T-cell (primary cell): Measurements from ENCODE around the gene PDZRN3. TPM values are rescaled to one million over a fixed set of nuclear protein-coding genes. Genes with fewer than 3 reads are reported as not detected.

Source experiments
- ATAC-seq, 4 experiments: fragments of 200-7000 bp in 3 of 4; fragments of 150-1000 bp in 1 of 4; cut with Tn5 transposase; replicated peaks in 1 of 4; 1 replicate in 3 of 4; 2 replicates in 1 of 4; pipeline ENCODE4 v1.10.0; 2021; ENCODE audit warnings: moderate library complexity in 3 of 4, mild to moderate bottlenecking in 2 of 4, moderate number of reproducible peaks in 1 of 4
- CTCF ChIA-PET, 2 donors: fragments of 300-600 bp; sonication (Branson Sonifier 250); formaldehyde crosslinking; loops; one replicate each; lab custom pipeline; 2022; ENCODE audit warnings: antibody characterized with exemption in 2 of 2; lab: Charles Lee
- POLR2A ChIA-PET, 2 donors: fragments of 300-600 bp; sonication (Branson Sonifier 250); formaldehyde crosslinking; loops; one replicate each; lab custom pipeline; 2022; ENCODE audit warnings: antibody characterized with exemption in 2 of 2; lab: Charles Lee
- DNase-seq, 35 experiments: peaks; one replicate each; pipeline versions ENCODE4 v3.0.0 to v3.0.0-alpha.2; 2013 to 2023
- H3K27ac ChIP-seq: one replicate; pipeline ENCODE4 v1.5.1; 2013; ENCODE audit warnings: low read length
- H3K27me3 ChIP-seq, 2 experiments: replicated peaks in 1 of 2; 1 replicate in 1 of 2; 2 replicates in 1 of 2; pipeline versions ENCODE4 v1.6.1 to v1.7.0; 2013; ENCODE audit warnings: low read length in 1 of 2, mixed read lengths in 1 of 2; ENCODE audit not compliant: control insufficient read depth in 2 of 2, insufficient read depth in 2 of 2; ENCODE audit errors: extremely low read depth in 1 of 2
- H3K36me3 ChIP-seq, 2 donors: 1 replicate in 1 of 2; 2 replicates in 1 of 2; pipeline versions ENCODE4 v1.6.1 to v1.7.0; 2013; ENCODE audit warnings: low read length in 1 of 2; ENCODE audit not compliant: control insufficient read depth in 2 of 2, insufficient read depth in 1 of 2; ENCODE audit errors: extremely low read depth in 1 of 2
- H3K4me1 ChIP-seq, 2 experiments: 1 replicate in 1 of 2; 2 replicates in 1 of 2; pipeline versions ENCODE4 v1.6.1 to v1.7.0; 2013; ENCODE audit warnings: low read length in 2 of 2, mixed read lengths in 1 of 2; ENCODE audit not compliant: insufficient read depth in 2 of 2, control insufficient read depth in 1 of 2; ENCODE audit errors: extremely low read depth in 1 of 2
- H3K4me3 ChIP-seq, 2 donors: 1 replicate in 1 of 2; 2 replicates in 1 of 2; pipeline versions ENCODE4 v1.5.1 to v1.7.0; 2013; ENCODE audit warnings: mild to moderate bottlenecking in 2 of 2, low read length in 1 of 2, moderate library complexity in 1 of 2; ENCODE audit not compliant: control insufficient read depth in 1 of 2; ENCODE audit errors: extremely low read depth in 1 of 2
- H3K9me3 ChIP-seq: 2 replicates; pipeline ENCODE4 v1.7.0; 2013
- H3K27ac Mint-ChIP-seq, 2 donors: one replicate each; pipeline ENCODE4 v1.8.0; 2020 to 2021; ENCODE audit warnings: mild to moderate bottlenecking in 2 of 2, mixed read lengths in 2 of 2
- H3K27me3 Mint-ChIP-seq, 2 donors: one replicate each; pipeline ENCODE4 v1.8.0; 2021 to 2022; ENCODE audit warnings: mixed read lengths in 2 of 2
- H3K36me3 Mint-ChIP-seq: one replicate; pipeline ENCODE4 v1.8.0; 2021; ENCODE audit warnings: mixed read lengths
- H3K4me1 Mint-ChIP-seq, 3 donors: one replicate each; pipeline ENCODE4 v1.8.0; 2020 to 2022; ENCODE audit warnings: mixed read lengths in 3 of 3, mild to moderate bottlenecking in 1 of 3
- H3K4me3 Mint-ChIP-seq, 3 donors: one replicate each; pipeline ENCODE4 v1.8.0; 2020 to 2022; ENCODE audit warnings: mild to moderate bottlenecking in 3 of 3, mixed read lengths in 3 of 3, moderate library complexity in 3 of 3
- H3K9me3 Mint-ChIP-seq, 3 donors: one replicate each; pipeline ENCODE4 v1.8.0; 2020 to 2022; ENCODE audit warnings: mixed read lengths in 3 of 3
- WGBS: methylation state at CpG from one replicate; pipeline ENCODE4 v1.1.5; 2013; ENCODE audit warnings: missing lambda C conversion rate; ENCODE audit not compliant: insufficient coverage; 5-methylcytosine and 5-hydroxymethylcytosine counted together
- total RNA-seq, 35 experiments: library from RNA in 6 of 35; stranded (reverse) in 6 of 35; fragments of 120-200 nt in 1 of 35; gene quantifications; one replicate each; pipeline versions ENCODE4 v1.2.1 to v1.2.4 and lab custom pipeline; 2013 to 2026

PDZRN3 gene
- total RNA-seq, 5 donors from 2014 or later (not counting 1 experiment from before 2014, with no cell fraction given): 0.16 to 0.73 (median 0.18) TPM; not detected in 2

DNA sequence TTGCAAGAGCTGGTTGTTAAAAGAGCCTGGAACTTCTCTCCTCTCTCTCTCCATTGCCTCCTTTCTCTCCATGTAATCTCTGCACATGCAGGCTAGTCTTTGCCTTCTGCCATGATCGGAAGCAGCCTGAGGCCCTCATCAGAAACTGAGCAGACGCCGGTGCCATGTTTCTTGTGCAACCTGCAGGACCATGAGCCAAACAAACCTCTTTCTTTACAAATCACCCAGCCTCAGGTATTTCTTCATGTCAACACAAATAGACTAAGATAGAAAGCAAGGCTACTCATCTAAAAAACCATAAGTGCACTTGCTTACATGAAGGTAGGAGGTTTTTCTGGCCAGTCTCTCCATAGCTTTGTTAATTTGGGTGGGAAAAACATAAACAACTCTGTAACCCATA, 8.7 kb downstream of the PDZRN3 start:
- H3K4me3 Mint-ChIP-seq: no peak overlapping the region
- H3K4me3 ChIP-seq: no peak overlapping the region
- no peaks in the 10 kb centered on the region for H3K27me3 ChIP-seq
- 94% methylated on average over 2 of the region's 3 CpGs for WGBS
- ChIA-PET CTCF (no interaction called here), POLR2A (no interaction called here)
- ATAC-seq (no peak), DNase-seq (no peak)
- no peaks in the 10 kb centered on the region for H3K4me1 Mint-ChIP-seq
- no peaks in the 10 kb centered on the region for H3K4me1 ChIP-seq
- no peaks in the 10 kb centered on the region for H3K36me3 Mint-ChIP-seq
- no peak overlapping the region for H3K27ac ChIP-seq
- H3K36me3 ChIP-seq: no peaks in the 10 kb centered on the region
- no peak overlapping the region for H3K27ac Mint-ChIP-seq
- peaks cover 0 to 5% of the 10 kb centered on the region in 2 donors for H3K27me3 Mint-ChIP-seq
- H3K9me3 ChIP-seq: no peaks in the 10 kb centered on the region
- no peaks in the 10 kb centered on the region for H3K9me3 Mint-ChIP-seq

GRCh38 chr3:73614419-73614818, 10.3 kb downstream of the PDZRN3 start:
- Histone ChIP-seq H3K36me3 (no peaks in the 10 kb centered on the region), H3K9me3 (no peaks in the 10 kb centered on the region), H3K27me3 (no peaks in the 10 kb centered on the region), H3K27ac (no peak overlapping the region), H3K4me3 (no peak overlapping the region), H3K4me1 (no peaks in the 10 kb centered on the region)
- H3K4me3 Mint-ChIP-seq: no peak overlapping the region
- no peaks in the 10 kb centered on the region for H3K9me3 Mint-ChIP-seq
- POLR2A ChIA-PET: no interaction called here
- CTCF ChIA-PET: no interaction called here
- H3K36me3 Mint-ChIP-seq: no peaks in the 10 kb centered on the region
- no peak for DNase-seq
- H3K4me1 Mint-ChIP-seq: no peaks in the 10 kb centered on the region
- no peak overlapping the region for H3K27ac Mint-ChIP-seq
- WGBS: no CpG with 5 or more reads among the region's 2 CpGs
- ATAC-seq: no peak
- H3K27me3 Mint-ChIP-seq: peaks cover 0 to 5% of the 10 kb centered on the region in 2 donors

GRCh38 chr3:73611176-73611575, 13.6 kb downstream of the PDZRN3 start:
- Histone ChIP-seq H3K27me3 (no peaks in the 10 kb centered on the region), H3K27ac (no peak overlapping the region), H3K36me3 (no peaks in the 10 kb centered on the region), H3K9me3 (no peaks in the 10 kb centered on the region), H3K4me3 (no peak overlapping the region), H3K4me1 (no peaks in the 10 kb centered on the region)
- Mint-ChIP-seq H3K36me3 (no peaks in the 10 kb centered on the region), H3K4me3 (no peak overlapping the region), H3K4me1 (no peaks in the 10 kb centered on the region), H3K27ac (no peak overlapping the region), H3K27me3 (peaks cover 0 to 9% of the 10 kb centered on the region in 2 donors), H3K9me3 (peaks cover 0 to 4% (median 0%) of the 10 kb centered on the region in 3 donors)
- CTCF ChIA-PET: no interaction called here
- POLR2A ChIA-PET: no interaction called here
- DNase-seq (no peak), ATAC-seq (no peak)

GRCh38 chr3:73610493-73610892, 14.2 kb downstream of the PDZRN3 start:
- Mint-ChIP-seq H3K36me3 (no peaks in the 10 kb centered on the region), H3K4me1 (no peaks in the 10 kb centered on the region), H3K27me3 (peaks cover 0 to 9% of the 10 kb centered on the region in 2 donors), H3K9me3 (peaks cover 0 to 4% (median 0%) of the 10 kb centered on the region in 3 donors), H3K4me3 (no peak overlapping the region), H3K27ac (no peak overlapping the region)
- no peak overlapping the region for H3K4me3 ChIP-seq
- ATAC-seq (no peak), DNase-seq (no peak)
- ChIA-PET POLR2A (no interaction called here), CTCF (no interaction called here)
- H3K9me3 ChIP-seq: no peaks in the 10 kb centered on the region
- H3K27ac ChIP-seq: no peak overlapping the region
- H3K36me3 ChIP-seq: no peaks in the 10 kb centered on the region
- no CpG with 5 or more reads among the region's 1 CpG for WGBS
- H3K27me3 ChIP-seq: no peaks in the 10 kb centered on the region
- no peaks in the 10 kb centered on the region for H3K4me1 ChIP-seq

DNA sequence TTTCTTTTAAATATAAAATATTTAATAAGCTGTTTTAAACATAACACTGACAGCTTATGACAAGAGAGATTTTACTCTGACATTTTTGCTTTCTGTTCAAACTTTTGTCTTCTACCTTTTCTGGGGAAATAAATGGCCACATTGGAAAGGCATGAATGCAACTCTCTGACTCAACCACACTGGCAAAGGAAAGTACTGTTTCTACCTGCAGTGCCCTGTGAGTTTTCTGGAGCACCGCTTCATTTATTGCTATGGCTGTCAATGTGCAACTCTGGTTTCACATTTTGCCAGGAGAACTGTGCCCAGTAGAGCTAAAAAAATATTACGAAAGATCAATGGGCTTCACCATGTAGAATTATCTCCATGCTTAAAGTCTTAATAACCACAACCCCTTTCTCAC, 15.1 kb downstream of the PDZRN3 start:
- H3K27me3 ChIP-seq: no peaks in the 10 kb centered on the region
- ChIA-PET POLR2A (no interaction called here), CTCF (no interaction called here)
- no peaks in the 10 kb centered on the region for H3K9me3 ChIP-seq
- no peak overlapping the region for H3K4me3 ChIP-seq
- ATAC-seq: no peak
- no peak overlapping the region for H3K27ac Mint-ChIP-seq
- DNase-seq: no peak
- peaks cover 0 to 4% (median 0%) of the 10 kb centered on the region in 3 donors for H3K9me3 Mint-ChIP-seq
- H3K4me1 ChIP-seq: no peaks in the 10 kb centered on the region
- H3K36me3 ChIP-seq: no peaks in the 10 kb centered on the region
- no peak overlapping the region for H3K27ac ChIP-seq
- H3K27me3 Mint-ChIP-seq: peaks cover 0 to 9% of the 10 kb centered on the region in 2 donors
- H3K36me3 Mint-ChIP-seq: no peaks in the 10 kb centered on the region
- H3K4me1 Mint-ChIP-seq: no peaks in the 10 kb centered on the region
- H3K4me3 Mint-ChIP-seq: no peak overlapping the region
- WGBS: 88% methylated on average over 1 of the region's 2 CpGs

DNA sequence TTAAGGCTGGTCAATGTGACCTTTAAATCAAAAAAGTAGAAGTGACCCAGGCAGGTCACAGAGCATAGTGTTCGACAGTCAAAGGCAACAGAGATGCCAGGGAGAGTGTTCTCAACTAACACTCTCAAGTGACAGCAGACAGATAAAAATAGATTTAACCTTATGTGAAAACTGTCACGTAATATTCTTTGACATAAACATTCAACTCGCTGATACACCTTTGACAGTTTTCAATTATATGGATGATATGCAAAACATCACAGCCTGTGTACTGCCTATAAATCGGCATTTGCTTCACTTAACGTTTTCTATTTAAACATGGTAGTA, 15.5 kb downstream of the PDZRN3 start:
- ChIA-PET CTCF (no interaction called here), POLR2A (no interaction called here)
- H3K27ac Mint-ChIP-seq: no peak overlapping the region
- no peaks in the 10 kb centered on the region for H3K4me1 Mint-ChIP-seq
- ATAC-seq (no peak), DNase-seq (no peak)
- Histone ChIP-seq H3K36me3 (no peaks in the 10 kb centered on the region), H3K27me3 (no peaks in the 10 kb centered on the region), H3K9me3 (no peaks in the 10 kb centered on the region), H3K4me3 (no peak overlapping the region), H3K4me1 (no peaks in the 10 kb centered on the region), H3K27ac (no peak overlapping the region)
- WGBS: 80% methylated on average over 1 of the region's 5 CpGs
- no peaks in the 10 kb centered on the region for H3K36me3 Mint-ChIP-seq
- H3K27me3 Mint-ChIP-seq: peaks cover 0 to 9% of the 10 kb centered on the region in 2 donors
- peaks cover 0 to 4% (median 0%) of the 10 kb centered on the region in 3 donors for H3K9me3 Mint-ChIP-seq
- no peak overlapping the region for H3K4me3 Mint-ChIP-seq
